Brain microvascular endothelial cell (primary cell): Measurements from ENCODE around the gene BMP2.

Source experiments
- DNase-seq: peaks from one replicate; pipeline ENCODE4 v3.0.0-alpha.2; 2020
- H3K27ac ChIP-seq: fragments of 250-450 bp; sonication (Bioruptor Pico); 2 replicates; pipeline ENCODE4 v1.5.1; 2020; ENCODE audit warnings: mild to moderate bottlenecking, moderate library complexity
- H3K27me3 ChIP-seq: fragments of 250-450 bp; sonication (Bioruptor Pico); replicated peaks from 2 replicates; pipeline ENCODE4 v1.5.1; 2020; ENCODE audit warnings: mild to moderate bottlenecking
- H3K36me3 ChIP-seq: fragments of 250-450 bp; sonication (Bioruptor Pico); replicated peaks from 2 replicates; pipeline ENCODE4 v1.5.1; 2020; ENCODE audit warnings: mild to moderate bottlenecking
- H3K4me3 ChIP-seq: 2 replicates; pipeline ENCODE4 v1.5.1; 2011; ENCODE audit warnings: low read depth, mild to moderate bottlenecking, control low read depth, low read length, moderate library complexity
- CTCF ChIP-seq: IDR thresholded peaks from 2 replicates; pipeline ENCODE4 v1.5.1; 2011; ENCODE audit warnings: low read depth, mild to moderate bottlenecking, moderate library complexity, low read length, control low read depth, inconsistent platforms; ENCODE audit errors: missing control alignments
- in situ Hi-C: cut with HindIII; loops from 2 replicates; pipeline ENCODE4 v1.10.0; 2017; ENCODE audit warnings: low sequenced_read_pairs, low pct_ligation_motif_present

Gene BMP2

GRCh38 chr20:6767536-6768227 is at the start of gene BMP2:
BMP2 (plus strand) TSS chr20:6767686; CDS start chr20:6770127, 2,441 bp downstream.
- H3K27ac ChIP-seq: peak within 1 kb of the TSS; percentile 41
- peak; percentile 16 for DNase-seq
- in situ Hi-C loops: no loop called here
- peak within 1 kb of the TSS; percentile 72 for H3K4me3 ChIP-seq
- TF ChIP-seq CTCF: no peak
- H3K27me3 ChIP-seq: no peaks in the 10 kb centered on the region
- no peaks in the 10 kb centered on the region for H3K36me3 ChIP-seq

GRCh38 chr20:6718662-6719368 is 48.7 kb upstream of the BMP2 start:
- Histone ChIP-seq H3K27ac (no peak overlapping the region), H3K27me3 (no peaks in the 10 kb centered on the region), H3K36me3 (no peaks in the 10 kb centered on the region), H3K4me3 (no peak overlapping the region)
- DNase-seq: no peak
- in situ Hi-C loops: no loop called here
- TF ChIP-seq CTCF: no peak

GRCh38 chr20:6719369-6719721 is 48.1 kb upstream of the BMP2 start:
- in situ Hi-C loops: no loop called here
- no peaks in the 10 kb centered on the region for H3K36me3 ChIP-seq
- H3K27me3 ChIP-seq: no peaks in the 10 kb centered on the region
- H3K4me3 ChIP-seq: no peak overlapping the region
- H3K27ac ChIP-seq: no peak overlapping the region
- no peak for DNase-seq
- no peak for TF ChIP-seq CTCF

GRCh38 chr20:6726761-6727160 is 40.7 kb upstream of the BMP2 start:
- H3K27me3 ChIP-seq: no peaks in the 10 kb centered on the region
- no peak overlapping the region for H3K27ac ChIP-seq
- in situ Hi-C loops: no loop called here
- no peak for TF ChIP-seq CTCF
- H3K4me3 ChIP-seq: no peak overlapping the region
- H3K36me3 ChIP-seq: no peaks in the 10 kb centered on the region
- DNase-seq: no peak

GRCh38 chr20:6730672-6731328 is 36.7 kb upstream of the BMP2 start:
- H3K36me3 ChIP-seq: no peaks in the 10 kb centered on the region
- in situ Hi-C loops: no loop called here
- H3K27me3 ChIP-seq: no peaks in the 10 kb centered on the region
- no peak overlapping the region for H3K27ac ChIP-seq
- TF ChIP-seq CTCF: no peak
- H3K4me3 ChIP-seq: no peak overlapping the region
- DNase-seq: no peak
